SH-SY5Y (cell line): ENCODE data around the gene RASD2.

ENCODE experiments used
- GATA2 ChIP-seq: IDR thresholded peaks from 2 replicates; pipeline ENCODE4 v1.6.1; 2011; ENCODE audit warnings: mild to moderate bottlenecking, low read depth, low read length
- GATA3 ChIP-seq: IDR thresholded peaks from 2 replicates; pipeline ENCODE4 v1.6.1; 2011; ENCODE audit warnings: low read depth, mild to moderate bottlenecking, low read length, moderate library complexity

RASD2 gene

GRCh38 chr22:35533365-35534029, 7.1 kb upstream of the RASD2 start:
- TF ChIP-seq GATA2 (no peak), GATA3 (no peak)

- TF ChIP-seq GATA3: no peak
- TF ChIP-seq GATA2: no peak
Measured at GRCh38 chr22:35534091-35534490, 6.5 kb upstream of the RASD2 start.

GRCh38 chr22:35537232-35537631, 3.4 kb upstream of the RASD2 start:
- TF ChIP-seq GATA3: no peak
- TF ChIP-seq GATA2: no peak

GRCh38 chr22:35538801-35539321, 1.8 kb upstream of the RASD2 start:
- TF ChIP-seq GATA2 (no peak), GATA3 (no peak)

- no peak for TF ChIP-seq GATA3
- no peak for TF ChIP-seq GATA2
Measured at GRCh38 chr22:35539487-35539886, 1.1 kb upstream of the RASD2 start.

- TF ChIP-seq GATA2 (no peak), GATA3 (no peak)
Measured at GRCh38 chr22:35539910-35540594, 579 bp upstream of the RASD2 start.

GRCh38 chr22:35541254-35541748, 670 bp downstream of the RASD2 start:
- TF ChIP-seq GATA3: no peak

GRCh38 chr22:35542157-35542938, 1.7 kb downstream of the RASD2 start:
- TF ChIP-seq GATA3: no peak
- TF ChIP-seq GATA2: no peak

- no peak for TF ChIP-seq GATA3
- no peak for TF ChIP-seq GATA2
Measured at GRCh38 chr22:35542939-35543516, 2.4 kb downstream of the RASD2 start.

GRCh38 chr22:35543702-35544101, 3.1 kb downstream of the RASD2 start:
- TF ChIP-seq GATA3: no peak

GRCh38 chr22:35544189-35544588, 3.6 kb downstream of the RASD2 start:
- TF ChIP-seq GATA2: no peak
- no peak for TF ChIP-seq GATA3

- TF ChIP-seq GATA2: no peak
- TF ChIP-seq GATA3: no peak
Measured at GRCh38 chr22:35544827-35545226, 4.2 kb downstream of the RASD2 start.

- no peak for TF ChIP-seq GATA2
- no peak for TF ChIP-seq GATA3
Measured at GRCh38 chr22:35546886-35547285, 6.3 kb downstream of the RASD2 start.
